GM12878 (cell line): Measurements from ENCODE around the gene PDGFD. TPM values are rescaled to one million over a fixed set of nuclear protein-coding genes. Genes with fewer than 3 reads are reported as not detected.

Experiments used
- BACH1 ChIP-seq: fragments of 450-650 bp; IDR thresholded peaks from 2 replicates; pipeline ENCODE4 v1.6.1; 2017; ENCODE audit warnings: mild to moderate bottlenecking, borderline replicate concordance
- CHD1 ChIP-seq: IDR thresholded peaks from 2 replicates; pipeline ENCODE4 v1.6.1; 2012; ENCODE audit warnings: low read depth, low read length, improper control_type of control experiment
- CHD4 ChIP-seq: fragments of 200-600 bp; sonication (generic); IDR thresholded peaks from 2 replicates; pipeline ENCODE4 v1.6.1; 2016; ENCODE audit warnings: mild to moderate bottlenecking
- DPF2 ChIP-seq: fragments of 450-650 bp; IDR thresholded peaks from 2 replicates; pipeline ENCODE4 v1.6.1; 2017; ENCODE audit warnings: mild to moderate bottlenecking
- FOXK2 ChIP-seq: fragments of 450-650 bp; IDR thresholded peaks from 2 replicates; pipeline ENCODE4 v1.6.1; 2017; ENCODE audit warnings: mild to moderate bottlenecking, moderate library complexity
- GABPA ChIP-seq: IDR thresholded peaks from 2 replicates; pipeline ENCODE4 v1.6.1; 2014; ENCODE audit warnings: antibody characterized with exemption, low read depth, mild to moderate bottlenecking, inconsistent platforms
- HDAC6 ChIP-seq: fragments of 200-600 bp; sonication (generic); IDR thresholded peaks from one replicate; pipeline ENCODE4 v1.8.0; 2017; ENCODE audit warnings: antibody characterized with exemption; ENCODE audit not compliant: unreplicated experiment
- IKZF1 ChIP-seq: fragments of 450-650 bp; conservative IDR thresholded peaks from 2 replicates; pipeline ENCODE4 v1.6.1; 2017; ENCODE audit warnings: antibody characterized with exemption, mild to moderate bottlenecking
- KDM1A ChIP-seq: fragments of 200-600 bp; sonication (generic); IDR thresholded peaks from 2 replicates; pipeline ENCODE4 v1.6.1; 2016; ENCODE audit warnings: borderline replicate concordance
- KLF5 ChIP-seq: fragments of 450-650 bp; IDR thresholded peaks from 2 replicates; pipeline ENCODE4 v1.6.1; 2014; ENCODE audit warnings: mild to moderate bottlenecking; ENCODE audit not compliant: partially characterized antibody
- LARP7 ChIP-seq: fragments of 450-650 bp; IDR thresholded peaks from 2 replicates; pipeline ENCODE4 v1.6.1; 2017; ENCODE audit warnings: mild to moderate bottlenecking
- MTA3 ChIP-seq: IDR thresholded peaks from 2 replicates; pipeline ENCODE4 v1.6.1; 2012; ENCODE audit warnings: low read length, inconsistent platforms, borderline replicate concordance
- MXI1 ChIP-seq: fragments of 150-350 bp; IDR thresholded peaks from 2 replicates; pipeline ENCODE4 v1.6.1; 2011; ENCODE audit warnings: low read depth, mild to moderate bottlenecking, inconsistent platforms, low read length, improper control_type of control experiment
- NFXL1 ChIP-seq: fragments of 450-650 bp; IDR thresholded peaks from 2 replicates; pipeline ENCODE4 v1.6.1; 2017; ENCODE audit warnings: antibody characterized with exemption, mild to moderate bottlenecking, borderline replicate concordance
- NRF1 ChIP-seq: conservative IDR thresholded peaks from 2 replicates; pipeline ENCODE4 v1.6.1; 2011; ENCODE audit warnings: mild to moderate bottlenecking, low read depth, low read length, improper control_type of control experiment
- PAX8 ChIP-seq: fragments of 450-650 bp; IDR thresholded peaks from 2 replicates; pipeline ENCODE4 v1.6.1; 2017; ENCODE audit warnings: mild to moderate bottlenecking, moderate library complexity
- POLR2AphosphoS5 ChIP-seq: IDR thresholded peaks from 2 replicates; pipeline ENCODE4 v1.6.1; 2011; ENCODE audit warnings: mild to moderate bottlenecking, low read length, inconsistent platforms
- RAD21 ChIP-seq: IDR thresholded peaks from 2 replicates; pipeline ENCODE4 v1.6.1; 2011; ENCODE audit warnings: mild to moderate bottlenecking, low read depth, low read length, moderate library complexity; ENCODE audit not compliant: insufficient read depth
- RFX5 ChIP-seq: IDR thresholded peaks from 2 replicates; pipeline ENCODE4 v1.6.1; 2011; ENCODE audit warnings: low read depth, low read length, improper control_type of control experiment
- STAT1 ChIP-seq: fragments of 450-650 bp; conservative IDR thresholded peaks from 2 replicates; pipeline ENCODE4 v1.6.1; 2014; ENCODE audit warnings: antibody characterized with exemption, mild to moderate bottlenecking
- STAT3 ChIP-seq: IDR thresholded peaks from 2 replicates; pipeline ENCODE4 v1.6.1; 2011; ENCODE audit warnings: low read depth, low read length, improper control_type of control experiment
- WRNIP1 ChIP-seq: IDR thresholded peaks from 2 replicates; pipeline ENCODE4 v1.6.1; 2011; ENCODE audit warnings: low read depth, low read length, improper control_type of control experiment, borderline replicate concordance
- ZNF207 ChIP-seq: fragments of 450-650 bp; IDR thresholded peaks from 2 replicates; pipeline ENCODE4 v1.6.1; 2014; ENCODE audit warnings: antibody characterized with exemption, mild to moderate bottlenecking, borderline replicate concordance
- polyA plus RNA-seq, 11 experiments: library from polyadenylated mRNA; depleted of rRNA in 4 of 11; unstranded in 6 of 11; stranded (reverse) in 5 of 11; fragments of >200 nt; fragmentation: Nextera tagmentation in 4 of 11; fragmentation: Illumina TruSeq in 1 of 11; extraction: Ambion mirVana in 4 of 11; extraction: Trizol in 1 of 11; gene quantifications; 1 replicate in 1 of 11; 2 replicates in 10 of 11; pipeline versions ENCODE4 v1.2.1 to v1.2.3, GENCODE V29; 2011 to 2016; ENCODE audit warnings: inconsistent platforms in 2 of 11, missing spikeins in 2 of 11, low read depth in 1 of 11
- total RNA-seq, 4 experiments: library from RNA; depleted of rRNA in 3 of 4; stranded (reverse); fragments of >200 nt in 3 of 4; fragmentation: Illumina TruSeq in 1 of 4; extraction: Trizol in 1 of 4; gene quantifications; 2 replicates each; pipeline versions ENCODE4 v1.2.1 to v1.2.3, GENCODE V29; 2013 to 2021
- TF ChIP-seq, protein P1 (sequence below): IDR thresholded peaks from 2 replicates; pipeline ENCODE4 v1.6.1; 2012; ENCODE audit warnings: low read depth, low read length, improper control_type of control experiment
- TF ChIP-seq, protein P2 (sequence below): fragments of 450-650 bp; IDR thresholded peaks from 2 replicates; pipeline ENCODE4 v1.6.1; 2018; ENCODE audit warnings: borderline replicate concordance, mild to moderate bottlenecking; ENCODE audit not compliant: partially characterized antibody
- TF ChIP-seq, protein P3 (sequence below): IDR thresholded peaks from 2 replicates; pipeline ENCODE4 v1.6.1; 2012; ENCODE audit warnings: mild to moderate bottlenecking, low read depth, low read length
- TF ChIP-seq, protein P4 (sequence below): fragments of 450-650 bp; IDR thresholded peaks from 2 replicates; pipeline ENCODE4 v1.6.1; 2017; ENCODE audit warnings: mild to moderate bottlenecking

The PDGFD gene
- total and polyA plus RNA-seq, 10 of the 15 experiments (the other 5 are each of a cell fraction or from before 2014, with no cell fraction given), result 0.05 to 0.13 TPM; not detected in 8

DNA sequence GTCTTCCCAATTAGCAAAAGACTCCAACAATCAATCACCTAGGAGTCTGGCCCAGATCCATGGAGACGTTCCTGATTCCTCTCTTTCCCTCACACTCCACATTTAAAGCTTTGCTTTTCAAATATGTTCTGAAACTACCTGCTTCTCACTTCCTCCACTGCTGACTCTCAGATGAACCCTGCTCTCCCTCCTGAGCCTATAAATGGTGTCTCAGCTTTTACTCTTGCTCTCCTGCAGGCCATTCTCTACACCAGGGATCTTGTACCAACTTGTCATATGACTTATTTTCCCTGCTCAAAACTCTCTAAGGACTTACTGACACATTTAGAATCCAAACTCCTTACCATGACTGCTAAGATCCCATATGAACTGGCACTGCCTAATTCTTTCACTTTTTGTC lies 265.9 kb downstream of the PDGFD start (continued):
- TF ChIP-seq RAD21 (no peak), GABPA (no peak), WRNIP1 (no peak), MXI1 (no peak), NFXL1 (no peak), KDM1A (no peak), HDAC6 (no peak), MTA3 (no peak), STAT1 (no peak), ZNF207 (no peak), BACH1 (no peak), KLF5 (no peak), POLR2AphosphoS5 (no peak), FOXK2 (no peak), RFX5 (no peak), NRF1 (no peak), DPF2 (peak; percentile 50), CHD4 (no peak), IKZF1 (peak; percentile 75), LARP7 (no peak), PAX8 (no peak), STAT3 (no peak), CHD1 (no peak)
- TF ChIP-seq, protein P1, sequence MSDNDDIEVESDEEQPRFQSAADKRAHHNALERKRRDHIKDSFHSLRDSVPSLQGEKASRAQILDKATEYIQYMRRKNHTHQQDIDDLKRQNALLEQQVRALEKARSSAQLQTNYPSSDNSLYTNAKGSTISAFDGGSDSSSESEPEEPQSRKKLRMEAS, result no peak
- TF ChIP-seq, protein P2, sequence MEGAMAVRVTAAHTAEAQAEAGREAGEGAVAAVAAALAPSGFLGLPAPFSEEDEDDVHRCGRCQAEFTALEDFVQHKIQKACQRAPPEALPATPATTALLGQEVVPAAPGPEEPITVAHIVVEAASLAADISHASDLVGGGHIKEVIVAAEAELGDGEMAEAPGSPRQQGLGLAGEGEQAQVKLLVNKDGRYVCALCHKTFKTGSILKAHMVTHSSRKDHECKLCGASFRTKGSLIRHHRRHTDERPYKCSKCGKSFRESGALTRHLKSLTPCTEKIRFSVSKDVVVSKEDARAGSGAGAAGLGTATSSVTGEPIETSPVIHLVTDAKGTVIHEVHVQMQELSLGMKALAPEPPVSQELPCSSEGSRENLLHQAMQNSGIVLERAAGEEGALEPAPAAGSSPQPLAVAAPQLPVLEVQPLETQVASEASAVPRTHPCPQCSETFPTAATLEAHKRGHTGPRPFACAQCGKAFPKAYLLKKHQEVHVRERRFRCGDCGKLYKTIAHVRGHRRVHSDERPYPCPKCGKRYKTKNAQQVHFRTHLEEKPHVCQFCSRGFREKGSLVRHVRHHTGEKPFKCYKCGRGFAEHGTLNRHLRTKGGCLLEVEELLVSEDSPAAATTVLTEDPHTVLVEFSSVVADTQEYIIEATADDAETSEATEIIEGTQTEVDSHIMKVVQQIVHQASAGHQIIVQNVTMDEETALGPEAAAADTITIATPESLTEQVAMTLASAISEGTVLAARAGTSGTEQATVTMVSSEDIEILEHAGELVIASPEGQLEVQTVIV, result no peak
- TF ChIP-seq, protein P3, sequence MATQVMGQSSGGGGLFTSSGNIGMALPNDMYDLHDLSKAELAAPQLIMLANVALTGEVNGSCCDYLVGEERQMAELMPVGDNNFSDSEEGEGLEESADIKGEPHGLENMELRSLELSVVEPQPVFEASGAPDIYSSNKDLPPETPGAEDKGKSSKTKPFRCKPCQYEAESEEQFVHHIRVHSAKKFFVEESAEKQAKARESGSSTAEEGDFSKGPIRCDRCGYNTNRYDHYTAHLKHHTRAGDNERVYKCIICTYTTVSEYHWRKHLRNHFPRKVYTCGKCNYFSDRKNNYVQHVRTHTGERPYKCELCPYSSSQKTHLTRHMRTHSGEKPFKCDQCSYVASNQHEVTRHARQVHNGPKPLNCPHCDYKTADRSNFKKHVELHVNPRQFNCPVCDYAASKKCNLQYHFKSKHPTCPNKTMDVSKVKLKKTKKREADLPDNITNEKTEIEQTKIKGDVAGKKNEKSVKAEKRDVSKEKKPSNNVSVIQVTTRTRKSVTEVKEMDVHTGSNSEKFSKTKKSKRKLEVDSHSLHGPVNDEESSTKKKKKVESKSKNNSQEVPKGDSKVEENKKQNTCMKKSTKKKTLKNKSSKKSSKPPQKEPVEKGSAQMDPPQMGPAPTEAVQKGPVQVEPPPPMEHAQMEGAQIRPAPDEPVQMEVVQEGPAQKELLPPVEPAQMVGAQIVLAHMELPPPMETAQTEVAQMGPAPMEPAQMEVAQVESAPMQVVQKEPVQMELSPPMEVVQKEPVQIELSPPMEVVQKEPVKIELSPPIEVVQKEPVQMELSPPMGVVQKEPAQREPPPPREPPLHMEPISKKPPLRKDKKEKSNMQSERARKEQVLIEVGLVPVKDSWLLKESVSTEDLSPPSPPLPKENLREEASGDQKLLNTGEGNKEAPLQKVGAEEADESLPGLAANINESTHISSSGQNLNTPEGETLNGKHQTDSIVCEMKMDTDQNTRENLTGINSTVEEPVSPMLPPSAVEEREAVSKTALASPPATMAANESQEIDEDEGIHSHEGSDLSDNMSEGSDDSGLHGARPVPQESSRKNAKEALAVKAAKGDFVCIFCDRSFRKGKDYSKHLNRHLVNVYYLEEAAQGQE, result no peak
- TF ChIP-seq, protein P4, sequence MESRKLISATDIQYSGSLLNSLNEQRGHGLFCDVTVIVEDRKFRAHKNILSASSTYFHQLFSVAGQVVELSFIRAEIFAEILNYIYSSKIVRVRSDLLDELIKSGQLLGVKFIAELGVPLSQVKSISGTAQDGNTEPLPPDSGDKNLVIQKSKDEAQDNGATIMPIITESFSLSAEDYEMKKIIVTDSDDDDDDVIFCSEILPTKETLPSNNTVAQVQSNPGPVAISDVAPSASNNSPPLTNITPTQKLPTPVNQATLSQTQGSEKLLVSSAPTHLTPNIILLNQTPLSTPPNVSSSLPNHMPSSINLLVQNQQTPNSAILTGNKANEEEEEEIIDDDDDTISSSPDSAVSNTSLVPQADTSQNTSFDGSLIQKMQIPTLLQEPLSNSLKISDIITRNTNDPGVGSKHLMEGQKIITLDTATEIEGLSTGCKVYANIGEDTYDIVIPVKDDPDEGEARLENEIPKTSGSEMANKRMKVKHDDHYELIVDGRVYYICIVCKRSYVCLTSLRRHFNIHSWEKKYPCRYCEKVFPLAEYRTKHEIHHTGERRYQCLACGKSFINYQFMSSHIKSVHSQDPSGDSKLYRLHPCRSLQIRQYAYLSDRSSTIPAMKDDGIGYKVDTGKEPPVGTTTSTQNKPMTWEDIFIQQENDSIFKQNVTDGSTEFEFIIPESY, result no peak
